ENCODE measurements around the gene CAPN7. TPM values are rescaled to one million over a fixed set of nuclear protein-coding genes. Genes with fewer than 3 reads are reported as not detected.

Gene CAPN7
- total RNA-seq, 1 experiment from 2014 or later, result 27.7 TPM

DNA sequence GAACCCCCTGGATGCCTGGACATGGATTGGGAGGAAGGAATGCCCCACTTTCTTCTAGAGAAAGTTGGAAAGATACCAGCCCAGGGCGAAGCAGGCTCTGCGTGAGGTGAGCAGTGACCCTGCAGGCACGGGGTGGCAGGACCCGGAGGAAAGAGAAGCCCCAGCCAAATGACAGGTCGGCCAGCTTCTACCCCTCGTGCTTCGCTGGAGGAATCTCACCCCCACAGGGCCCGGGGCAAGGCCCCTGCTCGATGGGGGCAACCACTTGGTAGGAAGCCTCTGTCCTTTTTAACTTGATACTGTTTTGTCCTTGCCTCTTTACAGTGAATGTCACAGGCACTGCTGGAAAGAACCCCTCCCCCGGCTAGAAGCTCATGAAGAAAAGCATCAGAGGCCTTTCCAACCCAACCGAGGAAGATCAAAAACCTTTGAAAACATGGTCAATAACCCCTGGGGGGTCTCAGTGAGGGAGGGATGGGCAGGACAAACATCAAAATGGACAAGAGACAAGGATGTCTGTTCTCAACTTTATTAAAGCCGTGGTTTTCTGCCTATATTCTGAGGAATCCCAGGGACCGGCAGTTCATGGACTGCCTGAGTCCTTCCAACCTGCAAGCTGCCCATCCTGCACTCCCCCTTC lies 71.9 kb downstream of the CAPN7 start:
- BruUV-seq (replicated peaks), result no TSS peak
- RAD21 ChIA-PET (ENCODE audit: low non-redundant PET in 1 of 2, low total read pairs in 2 of 2, uncharacterized antibody in 2 of 2, unreplicated experiment in 2 of 2), result no interaction called here
- no peak overlapping the region for H3K4me2 ChIP-seq (ENCODE audit: low read length)

More for the DNA sequence above, 71.9 kb downstream of the CAPN7 start:
- Histone ChIP-seq H2AFZ (ENCODE audit: low read depth, low read length, poor library complexity, severe bottlenecking) (no peak overlapping the region), H3K27me3 (ENCODE audit: insufficient read depth, low read length) (no peaks in the 10 kb centered on the region), H3K36me3 (ENCODE audit: control insufficient read depth in 1 of 2, insufficient read depth in 2 of 2, low read length in 2 of 2) (no peaks in the 10 kb centered on the region), H3K4me1 (ENCODE audit: control insufficient read depth in 1 of 2, insufficient read depth in 2 of 2, low read length in 2 of 2) (no peaks in the 10 kb centered on the region), H3K4me3 (replicated peaks in 1 of 2; ENCODE audit: low read depth in 1 of 2, low read length in 2 of 2) (no peak overlapping the region), H3K9ac (ENCODE audit: low read length) (no peak overlapping the region), H3K9me3 (ENCODE audit: control insufficient read depth in 1 of 2, insufficient read depth in 1 of 2, low read depth in 1 of 2, low read length in 2 of 2) (no peaks in the 10 kb centered on the region), H3K79me2 (ENCODE audit: insufficient read depth, low read length) (peaks cover 9% of the 10 kb centered on the region; the same call in 1 of the 2 replicates), H3K27ac (ENCODE audit: low read depth, low read length) (no peak overlapping the region), H3K9me2 (ENCODE audit: insufficient read depth) (no peaks in the 10 kb centered on the region), H4K20me1 (ENCODE audit: insufficient read depth) (no peaks in the 10 kb centered on the region)
- DNase-seq (ENCODE audit: low read depth, low spot score) (no peak), ATAC-seq (no peak)
- POLR2A ChIA-PET, result no interaction called here
- intact Hi-C loops (cut with micrococcal nuclease), result no loop called here
- CTCF ChIA-PET, result interaction anchor here (0.8 kb wide), 1 partner anchor 8 kb away, joined by 3 read pairs; no protein-coding TSS in a partner anchor
- TF ChIP-seq MAX (IDR thresholded peaks at IDR 0.05), result no peak
- TF ChIP-seq SIN3A (IDR thresholded peaks at IDR 0.05; ENCODE audit: low read depth), result no peak
- no peak for TF ChIP-seq YY1 (IDR thresholded peaks at IDR 0.05; ENCODE audit: extremely low read depth, insufficient replicate concordance, low read depth, low read length)
- TF ChIP-seq, protein P1, sequence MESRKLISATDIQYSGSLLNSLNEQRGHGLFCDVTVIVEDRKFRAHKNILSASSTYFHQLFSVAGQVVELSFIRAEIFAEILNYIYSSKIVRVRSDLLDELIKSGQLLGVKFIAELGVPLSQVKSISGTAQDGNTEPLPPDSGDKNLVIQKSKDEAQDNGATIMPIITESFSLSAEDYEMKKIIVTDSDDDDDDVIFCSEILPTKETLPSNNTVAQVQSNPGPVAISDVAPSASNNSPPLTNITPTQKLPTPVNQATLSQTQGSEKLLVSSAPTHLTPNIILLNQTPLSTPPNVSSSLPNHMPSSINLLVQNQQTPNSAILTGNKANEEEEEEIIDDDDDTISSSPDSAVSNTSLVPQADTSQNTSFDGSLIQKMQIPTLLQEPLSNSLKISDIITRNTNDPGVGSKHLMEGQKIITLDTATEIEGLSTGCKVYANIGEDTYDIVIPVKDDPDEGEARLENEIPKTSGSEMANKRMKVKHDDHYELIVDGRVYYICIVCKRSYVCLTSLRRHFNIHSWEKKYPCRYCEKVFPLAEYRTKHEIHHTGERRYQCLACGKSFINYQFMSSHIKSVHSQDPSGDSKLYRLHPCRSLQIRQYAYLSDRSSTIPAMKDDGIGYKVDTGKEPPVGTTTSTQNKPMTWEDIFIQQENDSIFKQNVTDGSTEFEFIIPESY (IDR thresholded peaks at IDR 0.05; ENCODE audit: extremely low read depth, insufficient replicate concordance, low read length), result no peak
- TF ChIP-seq ELF1 (IDR thresholded peaks at IDR 0.05; ENCODE audit: borderline replicate concordance, low read depth), result no peak
- no peak for TF ChIP-seq SRF (IDR thresholded peaks at IDR 0.05; ENCODE audit: low read depth)
- no peak for TF ChIP-seq EGR1 (IDR thresholded peaks at IDR 0.05; ENCODE audit: low read depth)
